ENCODE measurements around the gene VAPB.

Gene VAPB

GRCh38 chr20:58441723-58442122, 52.7 kb downstream of the VAPB start:
- DNase-seq (ENCODE audit: low read depth) = no peak

GRCh38 chr20:58444746-58445255, 55.8 kb downstream of the VAPB start:
- no peak for DNase-seq (ENCODE audit: low read depth)
- TF ChIP-seq CTCF (IDR thresholded peaks at IDR 0.05; ENCODE audit: control insufficient read depth, extremely low read depth, insufficient read depth) = no peak
- H3K4me3 ChIP-seq (ENCODE audit: low read depth, low read length) = no peak overlapping the region

More at GRCh38 chr20:58441723-58442122, 52.7 kb downstream of the VAPB start:
- no peak overlapping the region for H3K4me3 ChIP-seq (ENCODE audit: low read depth, low read length)
- TF ChIP-seq CTCF (IDR thresholded peaks at IDR 0.05; ENCODE audit: control insufficient read depth, extremely low read depth, insufficient read depth) = no peak

- DNase-seq (ENCODE audit: low read depth) = no peak
- TF ChIP-seq CTCF (IDR thresholded peaks at IDR 0.05; ENCODE audit: control insufficient read depth, extremely low read depth, insufficient read depth) = no peak
- H3K4me3 ChIP-seq (ENCODE audit: low read depth, low read length) = no peak overlapping the region
Observed at GRCh38 chr20:58446264-58446959, 57.4 kb downstream of the VAPB start.

GRCh38 chr20:58446960-58447265, 57.9 kb downstream of the VAPB start:
- no peak overlapping the region for H3K4me3 ChIP-seq (ENCODE audit: low read depth, low read length)
- no peak for DNase-seq (ENCODE audit: low read depth)
- no peak for TF ChIP-seq CTCF (IDR thresholded peaks at IDR 0.05; ENCODE audit: control insufficient read depth, extremely low read depth, insufficient read depth)

GRCh38 chr20:58447511-58448391, 58.7 kb downstream of the VAPB start:
- DNase-seq (ENCODE audit: low read depth) = peak; percentile 8
- no peak overlapping the region for H3K4me3 ChIP-seq (ENCODE audit: low read depth, low read length)
- TF ChIP-seq CTCF (IDR thresholded peaks at IDR 0.05; ENCODE audit: control insufficient read depth, extremely low read depth, insufficient read depth) = peak; percentile 86

- no peak overlapping the region for H3K4me3 ChIP-seq (ENCODE audit: low read depth, low read length)
- TF ChIP-seq CTCF (IDR thresholded peaks at IDR 0.05; ENCODE audit: control insufficient read depth, extremely low read depth, insufficient read depth) = no peak
- no peak for DNase-seq (ENCODE audit: low read depth)
Observed at GRCh38 chr20:58448958-58449357, 59.9 kb downstream of the VAPB start.

Data from LNCaP clone FGC (cell line).